Stimulated activated CD4-positive, alpha-beta T cell treated with anti-CD3 and anti-CD28 coated beads, Interleukin-12 subunit alpha, Interleukin-12 subunit beta, amount 100 ng/mL, for 24 hours (primary cell): Measurements from ENCODE around the gene RADIL.
"Not testable (repeated sequence)": the region's sequence is repeated elsewhere in the genome, so short reads cannot be mapped to it uniquely, and the experiment has no call there.

Experiments used
- DNase-seq, 2 experiments: peaks; one replicate each; pipeline ENCODE4 v3.0.0-alpha.2; 2020; ENCODE audit warnings: low read depth in 2 of 2

Gene RADIL, protein sequence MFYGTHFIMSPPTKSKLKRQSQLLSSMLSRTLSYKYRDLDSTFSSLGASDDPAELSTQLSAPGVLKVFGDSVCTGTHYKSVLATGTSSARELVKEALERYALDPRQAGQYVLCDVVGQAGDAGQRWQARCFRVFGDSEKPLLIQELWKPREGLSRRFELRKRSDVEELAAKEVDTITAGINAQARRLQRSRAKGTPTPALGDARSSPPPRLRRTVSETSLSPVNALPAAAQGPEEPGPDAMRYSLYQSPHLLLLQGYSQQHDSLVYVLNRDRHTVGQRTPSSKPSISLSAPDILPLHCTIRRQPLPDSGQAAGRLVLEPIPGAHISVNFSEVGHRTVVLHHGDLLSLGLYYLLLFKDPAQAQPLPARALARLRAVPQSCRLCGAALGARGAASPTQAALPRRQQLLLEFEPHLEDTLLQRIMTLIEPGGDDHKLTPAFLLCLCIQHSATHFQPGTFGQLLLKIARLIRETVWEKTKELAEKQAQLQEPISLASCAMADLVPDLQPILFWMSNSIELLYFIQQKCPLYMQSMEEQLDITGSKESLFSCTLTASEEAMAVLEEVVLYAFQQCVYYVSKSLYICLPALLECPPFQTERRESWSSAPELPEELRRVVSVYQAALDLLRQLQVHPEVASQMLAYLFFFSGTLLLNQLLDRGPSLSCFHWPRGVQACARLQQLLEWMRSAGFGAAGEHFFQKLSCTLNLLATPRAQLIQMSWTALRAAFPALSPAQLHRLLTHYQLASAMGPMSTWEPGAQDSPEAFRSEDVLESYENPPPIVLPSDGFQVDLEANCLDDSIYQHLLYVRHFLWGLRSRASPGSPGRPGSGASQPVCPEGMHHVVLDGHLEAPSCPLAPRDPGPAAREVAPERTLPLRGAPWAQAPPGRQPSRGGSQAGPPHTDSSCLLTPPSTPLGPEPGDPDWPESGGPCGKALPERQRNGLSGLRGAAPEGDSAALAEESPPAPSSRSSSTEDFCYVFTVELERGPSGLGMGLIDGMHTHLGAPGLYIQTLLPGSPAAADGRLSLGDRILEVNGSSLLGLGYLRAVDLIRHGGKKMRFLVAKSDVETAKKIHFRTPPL

DNA sequence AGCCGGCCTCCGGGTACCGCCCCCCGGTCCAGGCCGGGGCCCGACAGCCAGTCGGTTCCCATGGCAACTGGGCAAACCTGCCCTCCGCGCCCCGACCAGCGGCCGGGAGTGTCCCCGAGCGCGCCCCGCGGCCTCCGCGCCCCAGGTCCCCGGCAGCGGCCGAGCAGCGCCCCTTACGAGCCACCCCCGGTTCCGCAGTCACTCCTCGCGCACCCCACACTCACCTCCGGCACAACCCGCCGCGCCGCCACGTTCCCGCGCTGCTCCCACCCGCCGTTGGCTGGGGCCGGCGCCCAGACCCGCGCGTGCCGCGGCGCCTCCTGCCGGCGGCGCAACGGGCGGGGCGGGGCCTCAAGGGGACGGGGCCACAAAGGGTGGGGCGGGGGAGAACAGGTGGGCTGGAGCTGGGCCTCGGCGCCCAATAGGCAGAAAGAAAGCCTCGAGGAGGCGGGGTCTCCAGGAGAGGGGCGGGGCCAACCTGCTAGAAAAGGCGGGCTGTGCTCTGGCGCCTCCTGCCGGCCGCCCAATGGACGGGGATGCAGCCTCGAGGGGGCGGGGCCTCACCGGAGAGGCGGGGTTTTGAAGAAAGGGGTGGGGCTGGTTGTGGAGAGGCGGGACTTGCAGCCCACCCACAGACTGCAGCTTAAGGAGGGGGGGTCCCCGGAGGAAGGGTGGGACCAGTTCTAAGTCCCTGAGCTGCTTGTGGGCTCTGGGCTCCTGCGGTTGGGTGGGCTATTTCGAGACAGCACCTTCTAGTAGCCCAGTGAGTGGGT, at the start of gene RADIL:
RADIL (minus strand) TSS at position 345 of the 773 bp plus-strand sequence. CDS start 5,577 bp downstream, outside the sequence.
- peak; percentile 83 to 92 for DNase-seq

DNA sequence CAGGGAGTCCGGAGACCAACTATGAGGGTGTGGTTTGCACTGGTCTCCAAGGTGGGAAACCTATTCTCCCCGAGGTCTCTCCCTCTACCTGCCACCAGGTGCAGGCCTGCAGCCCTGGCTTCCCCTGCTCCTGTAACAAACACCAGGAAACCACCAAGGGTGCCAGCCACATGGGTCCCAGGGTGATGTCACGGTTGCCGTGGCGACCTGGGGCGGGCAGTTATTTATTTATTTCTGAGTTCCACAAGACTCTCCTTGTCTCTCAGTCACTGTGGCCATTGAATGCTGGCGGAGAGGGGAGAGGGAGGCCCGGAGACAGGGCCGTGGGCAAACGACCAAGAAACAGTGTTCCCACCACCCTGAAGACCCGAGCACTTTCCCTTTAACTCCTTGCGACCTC, 48.4 kb upstream of the RADIL start:
- DNase-seq: no peak

- no peak for DNase-seq
Measured at GRCh38 chr7:4929005-4929404, 45.5 kb upstream of the RADIL start.

GRCh38 chr7:4928445-4928844, 44.9 kb upstream of the RADIL start:
- DNase-seq: no peak

- no peak for DNase-seq
Measured at GRCh38 chr7:4919969-4920766, 36.7 kb upstream of the RADIL start.

DNA sequence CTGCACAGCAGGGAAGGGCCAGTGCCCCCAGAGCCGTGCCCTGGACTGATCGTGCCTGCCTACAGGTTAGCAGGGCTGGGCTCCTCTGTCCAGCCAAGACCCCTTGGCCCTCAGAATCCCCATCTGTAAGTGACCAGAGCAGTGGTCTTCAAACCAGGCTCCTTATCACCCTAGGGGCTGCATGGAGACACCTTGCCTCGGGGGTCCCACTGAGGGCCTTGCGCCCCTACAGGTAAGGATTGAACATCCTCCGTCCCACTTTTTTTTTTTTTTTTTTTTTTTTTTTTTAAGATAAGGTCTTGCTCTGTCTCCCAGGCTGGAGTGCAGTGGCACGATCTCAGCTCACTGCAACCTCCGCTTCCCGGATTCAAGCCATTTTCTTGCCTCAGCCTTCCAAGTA, 32.6 kb upstream of the RADIL start:
- no peak for DNase-seq

- no peak for DNase-seq
Measured at GRCh38 chr7:4911111-4911828, 27.8 kb upstream of the RADIL start.

GRCh38 chr7:4906682-4907081, 23.2 kb upstream of the RADIL start:
- DNase-seq: no peak

GRCh38 chr7:4905171-4905570, 21.7 kb upstream of the RADIL start:
- DNase-seq: no peak

- no peak for DNase-seq
Measured at GRCh38 chr7:4904346-4904745, 20.8 kb upstream of the RADIL start.

DNA sequence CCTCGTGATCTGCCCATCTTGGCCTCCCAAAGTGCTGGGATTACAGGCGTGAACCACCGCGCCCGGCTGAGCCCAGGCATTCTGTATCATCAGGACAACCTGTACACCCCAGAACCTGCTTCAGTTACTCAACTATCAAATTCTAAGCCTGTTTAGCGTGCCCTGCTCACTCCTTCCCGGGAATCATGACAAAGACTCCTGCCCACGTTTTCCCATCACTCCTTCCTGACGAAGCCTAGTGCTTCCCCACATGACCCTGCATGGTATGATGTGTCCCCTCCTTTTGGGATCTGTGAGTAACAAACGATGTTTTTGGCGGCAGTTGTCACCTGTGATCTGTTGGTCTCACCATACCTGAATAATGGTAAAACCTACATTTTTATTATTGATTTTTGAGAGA, 12.2 kb upstream of the RADIL start:
- no peak for DNase-seq

GRCh38 chr7:4894482-4894881, 11.0 kb upstream of the RADIL start:
- no peak for DNase-seq

DNA sequence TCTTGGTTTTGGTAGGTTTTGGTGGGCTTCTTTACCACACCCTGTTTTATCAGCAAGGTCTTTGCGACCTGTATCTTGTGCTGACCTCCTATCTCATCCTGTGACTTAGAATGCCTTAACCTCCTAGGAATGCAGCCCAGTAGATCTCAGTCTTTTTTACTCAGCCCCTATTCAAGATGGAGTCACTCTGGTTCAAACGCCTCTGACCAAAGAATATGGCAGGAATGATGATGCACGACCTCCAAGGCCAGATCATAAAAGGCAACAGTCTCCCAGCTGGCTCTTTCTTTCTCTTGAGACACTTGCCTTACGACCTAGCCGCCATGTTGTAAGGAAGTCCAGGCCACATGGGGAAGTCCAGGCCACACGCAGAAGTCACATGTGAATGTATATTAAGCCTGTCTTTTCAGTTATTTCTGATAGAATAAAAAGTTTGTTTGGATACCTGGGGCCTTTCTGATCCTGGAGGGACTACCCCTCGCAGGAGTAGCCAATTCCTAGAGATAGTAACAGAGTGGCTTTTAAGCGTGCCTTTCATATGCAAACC, 10.5 kb upstream of the RADIL start:
- DNase-seq: no peak

DNA sequence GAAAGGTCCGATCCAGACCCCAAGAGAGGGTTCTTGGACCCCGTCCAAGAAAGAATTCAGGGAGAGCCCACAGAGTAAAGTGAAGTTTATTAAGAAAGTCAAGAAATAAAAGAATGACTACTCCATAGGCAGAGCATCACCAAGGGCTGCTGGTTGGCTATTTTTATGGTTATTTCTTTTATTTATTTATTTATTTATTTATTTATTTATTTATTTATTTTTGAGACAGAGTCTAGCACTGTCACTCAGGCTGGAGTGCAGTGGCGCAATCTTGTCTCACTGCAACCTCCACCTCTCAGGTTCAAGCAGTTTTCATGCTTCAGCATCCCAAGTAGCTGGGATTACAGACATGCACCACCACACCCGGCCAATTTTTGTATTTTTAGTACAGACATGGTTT, 9.7 kb upstream of the RADIL start:
- not testable (repeated sequence) for DNase-seq

GRCh38 chr7:4891522-4891921, 8.0 kb upstream of the RADIL start:
- DNase-seq: not testable (repeated sequence)

GRCh38 chr7:4889682-4890081, 6.2 kb upstream of the RADIL start:
- DNase-seq: no peak

DNA sequence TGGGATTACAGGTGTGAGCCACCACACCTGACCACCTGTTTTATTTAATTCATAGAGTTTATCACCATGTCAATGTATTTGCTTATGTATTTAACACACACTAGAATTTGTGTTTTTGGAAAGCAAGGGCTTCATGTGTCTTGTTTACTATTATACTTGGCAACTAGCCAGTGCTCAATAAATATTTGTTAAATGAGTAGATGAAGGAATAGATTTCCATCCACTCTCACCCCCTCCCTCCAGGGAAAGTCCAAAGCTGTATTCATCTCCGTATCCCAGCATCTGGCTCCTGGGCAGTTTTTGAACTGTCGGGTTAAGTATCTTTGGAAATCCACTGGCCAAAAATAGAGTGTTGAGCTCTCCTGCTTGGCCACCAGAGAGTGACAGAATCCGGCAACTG, 4.6 kb upstream of the RADIL start:
- no peak for DNase-seq

GRCh38 chr7:4886671-4887070, 3.2 kb upstream of the RADIL start:
- DNase-seq: no peak

DNA sequence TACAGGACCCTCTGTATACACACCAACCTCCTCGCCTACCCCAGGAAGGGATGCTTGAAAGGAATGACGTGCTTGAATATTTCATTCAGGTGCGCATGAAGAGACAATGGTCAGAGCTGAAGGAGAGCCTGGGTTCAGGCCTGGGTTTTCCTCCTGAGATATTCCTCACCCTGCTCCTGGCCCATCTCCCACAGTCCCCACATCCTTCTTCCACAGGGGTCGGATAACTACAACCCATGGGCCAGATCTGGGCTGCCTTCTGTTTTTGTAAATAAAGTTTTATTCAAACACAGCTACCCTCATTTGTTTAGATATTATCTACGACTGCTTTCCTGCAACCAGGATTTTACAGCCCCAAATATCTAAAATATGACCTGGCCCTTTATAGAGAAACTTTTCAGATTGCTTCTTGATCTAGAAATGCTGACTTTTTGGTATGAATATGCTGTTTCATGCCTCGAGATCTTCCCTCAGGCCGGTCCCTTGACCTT, 1.8 kb upstream of the RADIL start:
- DNase-seq: no peak

- DNase-seq: no peak
Measured at GRCh38 chr7:4884164-4884563, 648 bp upstream of the RADIL start.
